HG02623 (cell line): ENCODE results near the gene PHRF1.
"Not testable (repeated sequence)": the region's sequence is repeated elsewhere in the genome, so short reads cannot be mapped to it uniquely, and the experiment has no call there.

Experiments
- ATAC-seq: cut with Tn5 transposase; IDR thresholded peaks from one replicate; pipeline ENCODE4 v1.9.1; 2021; ENCODE audit warnings: moderate library complexity; ENCODE audit not compliant: unreplicated experiment

Gene PHRF1

DNA sequence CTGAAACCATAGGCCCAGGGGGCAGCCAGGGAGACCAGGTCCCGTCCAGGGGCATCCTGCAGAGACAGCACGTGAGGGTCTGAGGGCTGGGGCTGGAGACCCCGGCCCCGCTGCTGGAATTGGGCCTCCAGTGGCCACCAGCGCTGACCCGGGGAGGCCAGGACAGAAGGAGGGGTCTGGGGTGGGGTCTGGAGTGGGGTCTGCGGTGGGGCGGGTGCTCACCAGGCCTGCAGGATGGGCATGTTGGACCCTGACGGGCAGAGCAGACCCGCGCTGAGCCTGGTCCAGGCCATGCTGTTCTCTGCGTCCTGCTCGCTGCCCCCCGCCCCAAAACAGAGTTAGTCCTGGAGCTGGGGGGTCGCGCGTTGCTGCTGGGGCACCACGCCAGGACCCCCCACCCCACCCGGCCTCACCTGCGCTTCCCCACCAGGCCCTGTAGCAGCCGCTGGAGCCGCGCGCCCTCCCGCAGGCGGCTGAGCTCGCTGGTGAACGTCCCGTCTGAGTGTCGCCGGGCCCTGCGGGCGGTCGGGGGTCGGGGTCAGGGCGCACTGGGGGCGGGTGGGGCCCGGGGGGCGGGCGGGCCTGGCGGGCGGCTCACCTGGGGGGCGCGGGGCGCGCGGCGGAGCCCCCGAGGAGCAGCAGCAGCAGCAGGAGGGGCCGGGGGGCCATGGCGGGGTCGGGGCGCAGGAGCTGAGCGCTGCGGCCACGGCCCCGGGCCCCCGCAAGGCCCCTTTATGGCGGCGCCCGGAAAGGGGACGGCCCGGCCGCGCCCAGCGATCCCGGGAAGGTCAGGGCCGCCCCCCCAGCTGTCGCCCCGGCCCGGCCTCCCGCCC lies 50.4 kb downstream of the PHRF1 start, which contains the start of gene SCT:
TSS of gene SCT (minus strand) at position 707 of the 833 bp plus-strand sequence. CDS start at position 669, 38 bp downstream.
- no peak for ATAC-seq

DNA sequence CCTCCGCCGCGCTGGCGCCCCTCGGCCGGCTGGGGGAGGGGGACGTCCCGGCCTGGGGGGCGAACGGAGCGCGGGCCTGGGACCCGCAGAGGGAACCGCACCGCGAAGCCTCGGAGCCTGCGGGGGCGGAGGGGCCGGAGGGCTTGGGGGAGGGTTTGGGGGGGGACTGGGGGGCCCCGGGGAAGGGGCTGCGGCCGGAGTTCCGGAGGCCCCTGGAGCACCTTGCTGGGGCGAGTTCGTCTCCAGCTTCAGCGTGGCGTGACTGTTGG lies 51.0 kb downstream of the PHRF1 start:
- ATAC-seq, result no peak

DNA sequence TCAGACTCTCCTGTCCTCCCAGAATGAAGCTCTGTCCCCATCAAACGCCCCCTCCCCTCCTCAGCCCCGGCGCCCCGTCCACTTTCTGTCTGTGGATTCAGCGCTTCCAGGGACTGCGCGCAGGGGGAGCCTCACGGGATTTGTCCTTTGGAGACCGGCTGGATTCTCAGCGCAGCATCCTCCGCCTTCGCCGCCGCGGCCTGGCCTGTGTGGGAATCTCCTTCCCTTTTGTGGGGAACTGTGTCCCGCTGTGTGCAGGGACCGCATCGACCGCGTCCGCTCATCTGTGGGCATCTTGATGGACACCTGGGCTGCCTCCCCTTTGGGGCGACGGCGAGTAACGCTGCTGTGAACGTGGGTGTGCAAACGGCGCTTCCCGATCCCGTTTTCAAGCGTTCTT lies 51.8 kb downstream of the PHRF1 start:
- ATAC-seq, result no peak

DNA sequence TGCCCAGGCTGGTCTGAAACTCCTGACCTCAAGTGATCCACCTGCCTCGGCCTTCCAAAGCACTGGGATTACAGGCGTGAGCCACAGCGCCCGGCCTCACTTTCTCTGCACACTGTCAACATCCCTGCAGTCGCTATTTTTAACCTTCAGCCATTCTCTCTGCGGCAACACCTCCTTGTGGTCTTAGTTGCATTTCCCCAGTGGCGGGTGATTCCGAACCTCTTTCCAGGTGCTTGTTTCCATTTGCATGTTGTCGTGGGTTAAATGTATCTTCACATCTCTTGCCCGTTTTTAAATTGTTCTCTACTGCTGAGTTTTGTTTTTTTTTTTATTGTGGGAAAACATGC lies 52.9 kb downstream of the PHRF1 start:
- ATAC-seq, result no peak

DNA sequence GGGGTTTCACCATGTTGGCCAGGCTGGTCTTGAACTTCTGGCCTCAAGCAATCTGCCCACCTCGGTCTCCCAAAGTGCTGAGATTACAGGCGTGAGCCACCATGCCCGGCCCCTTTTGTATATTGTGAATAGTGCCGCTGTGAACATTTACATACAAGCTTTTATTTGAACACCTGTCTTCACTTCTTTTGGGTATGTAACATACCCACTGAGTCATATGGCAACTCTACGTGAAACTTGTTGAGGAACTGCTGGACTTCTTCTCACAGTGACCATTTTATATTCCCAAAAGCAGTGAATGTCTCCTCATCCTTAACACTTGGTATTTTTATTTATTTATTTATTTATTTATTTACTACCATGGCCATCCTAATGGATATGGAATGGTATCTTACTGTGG lies 54.6 kb downstream of the PHRF1 start:
- ATAC-seq, result no peak

DNA sequence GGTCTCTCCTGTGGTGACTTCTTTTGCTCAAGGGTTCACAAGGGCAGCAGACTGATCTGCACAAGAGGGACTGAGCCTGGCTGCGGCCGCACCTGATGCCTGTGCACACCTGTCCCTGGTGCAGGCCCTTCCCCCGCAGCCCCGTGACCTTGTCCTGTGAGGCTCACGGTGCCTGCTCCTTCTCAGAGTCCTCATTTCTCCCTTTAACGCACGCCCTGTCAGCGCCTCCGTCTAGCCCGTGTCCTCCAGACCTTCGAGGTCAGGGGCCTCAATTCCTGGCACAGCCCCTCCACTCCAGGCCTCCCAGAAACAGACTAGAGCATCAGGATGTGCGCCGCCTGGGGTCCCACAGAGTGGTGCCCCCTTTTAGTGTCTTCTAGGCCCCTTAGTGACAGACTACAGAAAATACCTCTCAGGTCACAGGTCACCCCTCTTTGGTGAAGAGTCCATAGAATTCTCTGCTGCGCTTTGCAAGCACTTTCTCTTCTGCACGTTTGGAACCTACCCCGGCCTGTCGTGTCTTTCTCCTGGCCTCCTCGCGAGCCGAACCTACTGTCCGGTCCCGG lies 59.8 kb downstream of the PHRF1 start:
- ATAC-seq, result no peak

DNA sequence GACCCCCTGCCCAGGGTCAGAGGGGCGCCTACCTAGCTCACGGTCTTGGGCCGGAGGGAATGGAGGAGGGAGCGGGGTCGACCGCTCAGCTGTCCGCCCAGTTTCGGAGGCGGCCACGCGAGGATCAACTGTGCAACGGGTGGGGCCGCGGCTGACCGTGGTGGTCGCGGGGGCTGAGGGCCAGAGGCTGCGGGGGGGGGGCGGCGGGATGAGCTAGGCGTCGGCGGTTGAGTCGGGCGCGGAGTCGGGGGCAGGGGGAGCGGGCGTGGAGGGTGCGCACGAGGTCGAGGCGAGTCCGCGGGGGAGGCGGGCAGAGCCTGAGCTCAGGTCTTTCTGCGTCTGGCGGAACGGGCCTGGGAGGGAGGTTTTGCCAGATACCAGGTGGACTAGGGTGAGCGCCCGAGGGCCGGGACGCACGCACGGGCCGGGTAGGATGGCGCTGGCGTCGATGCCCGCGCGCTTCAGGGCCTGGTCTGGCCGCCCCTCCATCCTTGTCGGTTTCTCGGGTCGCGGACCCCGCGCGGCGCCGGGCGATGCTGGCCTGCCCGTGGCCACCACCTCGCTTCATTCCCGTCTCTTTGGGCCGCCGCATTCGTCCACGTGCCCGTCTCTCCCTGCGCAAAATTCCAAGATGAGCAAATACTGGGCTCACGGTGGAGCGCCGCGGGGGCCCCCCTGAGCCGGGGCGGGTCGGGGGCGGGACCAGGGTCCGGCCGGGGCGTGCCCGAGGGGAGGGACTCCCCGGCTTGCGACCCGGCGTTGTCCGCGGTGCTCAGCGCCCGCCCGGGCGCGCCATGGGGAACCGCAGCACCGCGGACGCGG lies 60.5 kb downstream of the PHRF1 start, which contains the start of gene DRD4:
TSS of gene DRD4 (plus strand) at position 759 of the 822 bp plus-strand sequence. CDS start at position 795, 36 bp downstream.
- ATAC-seq, result no peak

DNA sequence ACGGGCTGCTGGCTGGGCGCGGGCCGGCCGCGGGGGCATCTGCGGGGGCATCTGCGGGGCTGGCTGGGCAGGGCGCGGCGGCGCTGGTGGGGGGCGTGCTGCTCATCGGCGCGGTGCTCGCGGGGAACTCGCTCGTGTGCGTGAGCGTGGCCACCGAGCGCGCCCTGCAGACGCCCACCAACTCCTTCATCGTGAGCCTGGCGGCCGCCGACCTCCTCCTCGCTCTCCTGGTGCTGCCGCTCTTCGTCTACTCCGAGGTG lies 61.0 kb downstream of the PHRF1 start:
- no peak for ATAC-seq

DNA sequence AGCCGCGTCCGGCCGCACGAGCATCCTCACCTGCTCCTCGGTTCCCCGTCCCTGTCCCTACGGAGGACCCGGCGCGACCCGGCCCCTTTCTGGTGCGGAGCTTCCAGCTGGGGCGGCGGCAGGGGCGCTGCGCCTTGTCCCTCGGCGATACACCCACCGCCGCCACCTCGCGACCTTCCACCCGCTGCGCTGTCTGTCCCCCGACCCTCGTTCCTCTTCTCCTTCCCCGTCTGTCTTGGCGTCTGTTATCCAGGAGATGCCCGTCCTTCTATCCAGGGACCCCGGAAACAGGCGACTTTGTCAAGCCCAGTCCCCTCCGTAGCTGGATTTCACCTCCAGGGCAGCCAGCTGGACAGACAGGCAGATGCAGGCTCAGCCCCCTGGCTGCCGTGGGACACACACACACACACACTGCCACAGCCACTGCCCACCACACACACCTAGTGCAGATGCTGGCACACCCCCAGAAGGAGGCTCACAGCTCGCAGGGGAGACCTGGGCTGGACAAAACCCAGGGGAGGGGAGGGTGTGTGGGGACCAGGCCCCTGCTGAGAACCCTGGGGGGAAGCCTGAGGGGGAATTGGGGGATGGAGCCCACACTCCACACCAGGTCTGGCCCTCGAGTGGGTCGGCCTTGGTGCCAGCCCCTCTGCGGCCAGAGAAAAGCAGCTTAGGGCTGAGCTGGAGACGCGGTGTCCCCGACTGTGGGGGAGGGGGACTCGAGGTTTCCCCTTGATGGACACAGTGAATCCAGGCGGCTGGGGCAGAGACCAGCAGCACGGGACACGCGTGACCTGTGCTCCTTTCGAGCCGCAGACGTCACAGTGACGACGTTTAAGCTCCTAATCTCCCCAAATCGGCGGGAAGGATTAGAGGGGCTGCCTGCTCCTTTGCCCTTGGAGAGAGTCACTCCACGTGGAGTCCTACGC lies 61.6 kb downstream of the PHRF1 start:
- no peak for ATAC-seq

DNA sequence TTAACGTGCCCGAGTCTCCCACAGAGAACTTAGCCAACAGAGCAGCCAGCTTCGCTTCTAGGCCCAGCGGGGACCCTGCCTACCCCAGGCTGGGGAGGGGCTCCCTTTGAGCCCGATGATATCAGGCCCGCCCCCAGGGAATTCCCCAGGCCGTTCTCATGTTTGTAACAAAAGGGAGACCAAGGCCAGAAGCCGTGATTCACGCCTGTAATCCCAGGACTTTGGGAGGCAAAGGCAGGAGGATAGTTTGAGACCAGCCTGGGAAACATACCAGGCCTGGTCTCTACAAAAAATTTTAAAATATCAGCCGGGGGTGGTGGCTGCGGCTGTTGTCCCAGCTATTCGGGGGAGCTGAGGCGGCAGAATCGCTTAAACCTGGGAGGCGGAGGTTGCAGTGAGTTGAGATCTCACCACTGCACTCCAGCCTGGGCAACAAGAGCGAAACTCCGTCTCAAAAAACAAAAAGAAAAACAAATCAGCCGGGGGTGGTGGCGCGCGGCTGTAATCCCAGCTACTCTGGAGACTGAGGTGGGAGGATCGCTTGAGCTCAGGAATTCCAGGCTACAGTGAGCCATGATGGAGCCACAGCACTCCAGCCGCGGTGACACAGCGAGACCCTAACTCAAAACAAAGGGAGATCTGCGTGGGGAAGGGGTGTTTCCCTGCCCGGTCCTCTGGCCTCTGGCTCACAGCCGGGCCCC lies 62.5 kb downstream of the PHRF1 start:
- no peak for ATAC-seq

DNA sequence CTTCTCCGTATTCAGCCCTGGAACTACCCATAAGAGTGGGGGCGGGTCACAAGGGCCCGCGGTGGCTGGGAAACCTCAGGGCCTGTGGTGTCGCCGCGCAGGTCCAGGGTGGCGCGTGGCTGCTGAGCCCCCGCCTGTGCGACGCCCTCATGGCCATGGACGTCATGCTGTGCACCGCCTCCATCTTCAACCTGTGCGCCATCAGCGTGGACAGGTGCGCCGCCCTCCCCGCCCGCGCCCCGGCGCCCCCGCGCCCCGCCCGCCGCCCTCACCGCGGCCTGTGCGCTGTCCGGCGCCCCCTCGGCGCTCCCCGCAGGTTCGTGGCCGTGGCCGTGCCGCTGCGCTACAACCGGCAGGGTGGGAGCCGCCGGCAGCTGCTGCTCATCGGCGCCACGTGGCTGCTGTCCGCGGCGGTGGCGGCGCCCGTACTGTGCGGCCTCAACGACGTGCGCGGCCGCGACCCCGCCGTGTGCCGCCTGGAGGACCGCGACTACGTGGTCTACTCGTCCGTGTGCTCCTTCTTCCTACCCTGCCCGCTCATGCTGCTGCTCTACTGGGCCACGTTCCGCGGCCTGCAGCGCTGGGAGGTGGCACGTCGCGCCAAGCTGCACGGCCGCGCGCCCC lies 63.2 kb downstream of the PHRF1 start:
- no peak for ATAC-seq

DNA sequence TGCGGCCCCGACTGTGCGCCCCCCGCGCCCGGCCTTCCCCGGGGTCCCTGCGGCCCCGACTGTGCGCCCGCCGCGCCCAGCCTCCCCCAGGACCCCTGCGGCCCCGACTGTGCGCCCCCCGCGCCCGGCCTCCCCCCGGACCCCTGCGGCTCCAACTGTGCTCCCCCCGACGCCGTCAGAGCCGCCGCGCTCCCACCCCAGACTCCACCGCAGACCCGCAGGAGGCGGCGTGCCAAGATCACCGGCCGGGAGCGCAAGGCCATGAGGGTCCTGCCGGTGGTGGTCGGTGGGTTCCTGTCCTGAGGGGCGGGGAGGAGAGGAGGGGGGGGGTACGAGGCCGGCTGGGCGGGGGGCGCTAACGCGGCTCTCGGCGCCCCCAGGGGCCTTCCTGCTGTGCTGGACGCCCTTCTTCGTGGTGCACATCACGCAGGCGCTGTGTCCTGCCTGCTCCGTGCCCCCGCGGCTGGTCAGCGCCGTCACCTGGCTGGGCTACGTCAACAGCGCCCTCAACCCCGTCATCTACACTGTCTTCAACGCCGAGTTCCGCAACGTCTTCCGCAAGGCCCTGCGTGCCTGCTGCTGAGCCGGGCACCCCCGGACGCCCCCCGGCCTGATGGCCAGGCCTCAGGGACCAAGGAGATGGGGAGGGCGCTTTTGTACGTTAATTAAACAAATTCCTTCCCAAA lies 63.9 kb downstream of the PHRF1 start:
- ATAC-seq, result no peak

DNA sequence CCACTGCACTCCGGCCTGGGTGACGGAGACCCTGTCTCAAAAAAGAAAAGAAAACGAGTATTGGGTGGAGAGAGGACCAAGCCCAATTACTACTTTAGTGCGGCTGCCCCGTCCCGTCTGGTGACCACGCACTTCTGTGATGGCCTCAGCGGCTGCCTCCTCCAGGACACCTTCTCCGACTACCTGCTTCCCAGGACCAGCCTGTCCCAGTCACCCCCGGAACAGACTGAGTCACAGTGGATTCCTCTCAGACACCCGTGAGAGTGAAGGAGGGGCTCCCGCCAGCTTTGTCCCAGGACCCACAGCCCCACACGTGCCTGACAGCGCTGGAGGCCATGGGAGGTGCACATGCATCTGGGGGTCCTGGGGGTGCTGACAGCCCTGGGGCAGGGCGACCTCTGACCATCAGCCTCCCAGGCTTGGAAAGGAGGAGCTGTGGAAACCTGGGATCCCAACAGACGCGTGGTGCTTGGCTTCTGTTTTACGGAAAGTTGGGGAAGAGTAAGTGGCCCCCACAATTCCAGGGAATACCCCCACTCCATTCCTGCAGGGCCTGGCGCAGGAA lies 65.6 kb downstream of the PHRF1 start:
- ATAC-seq, result no peak

DNA sequence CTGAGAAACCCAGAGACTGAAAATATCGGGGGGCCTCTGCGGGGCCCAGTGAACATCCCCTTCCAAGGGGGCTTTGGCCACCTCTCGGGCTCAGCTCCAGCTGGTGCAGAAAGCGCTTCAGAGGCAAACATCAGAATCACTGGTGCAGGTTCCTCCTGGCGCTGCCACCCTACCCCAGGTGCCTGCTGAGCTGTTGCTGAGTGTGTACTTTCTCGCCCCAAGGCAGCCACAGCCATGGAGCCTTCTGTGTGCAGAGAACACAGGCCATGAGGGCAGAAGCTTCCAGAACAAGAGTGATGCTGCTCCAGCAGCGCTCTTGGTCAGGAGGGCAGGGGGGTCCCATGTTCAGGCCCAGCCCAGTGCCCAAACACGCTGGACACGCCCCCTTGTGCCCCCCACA lies 67.1 kb downstream of the PHRF1 start:
- no peak for ATAC-seq

DNA sequence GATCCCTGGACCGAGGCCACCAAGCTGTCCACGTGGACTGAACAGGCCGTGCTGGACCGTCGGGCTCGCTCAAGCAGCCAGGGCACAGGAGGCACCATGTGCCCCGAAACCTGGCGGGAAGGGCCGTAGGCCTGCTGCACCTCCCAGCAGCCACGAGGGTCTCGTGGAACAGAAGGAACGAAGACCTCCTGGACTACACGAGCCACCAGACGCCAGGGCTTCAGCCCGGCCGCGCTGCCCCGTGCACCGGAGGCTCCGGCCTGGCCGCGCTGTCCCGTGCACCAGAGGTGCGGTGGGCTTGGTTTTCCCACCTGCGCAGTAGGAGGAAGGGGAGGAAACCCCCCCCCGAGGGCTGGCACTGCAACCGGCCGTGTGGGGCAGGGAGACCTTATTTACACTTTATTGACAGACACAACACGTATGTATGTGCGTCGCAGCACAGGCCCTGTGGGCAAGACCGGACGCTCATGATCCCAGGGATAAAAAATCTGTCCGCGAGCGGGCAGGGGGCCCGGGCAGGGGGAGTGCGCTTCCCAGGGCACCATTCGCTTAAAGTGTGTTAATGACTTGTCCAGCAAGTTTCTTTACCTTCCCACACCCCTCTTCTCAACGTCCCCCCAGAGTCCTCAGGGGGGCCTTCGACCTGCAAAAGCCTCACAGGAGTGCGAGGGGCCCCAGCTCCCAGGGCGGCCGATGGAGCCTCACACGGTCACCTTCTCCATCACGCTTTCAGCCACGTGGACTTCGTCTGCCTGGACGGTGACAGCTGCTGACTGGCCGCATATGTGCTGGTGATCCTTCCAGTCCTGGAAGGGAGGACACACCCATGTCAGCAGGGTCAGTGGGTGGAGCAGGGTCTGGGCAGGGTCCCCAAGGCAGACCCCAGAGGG lies 67.8 kb downstream of the PHRF1 start:
- no peak for ATAC-seq

DNA sequence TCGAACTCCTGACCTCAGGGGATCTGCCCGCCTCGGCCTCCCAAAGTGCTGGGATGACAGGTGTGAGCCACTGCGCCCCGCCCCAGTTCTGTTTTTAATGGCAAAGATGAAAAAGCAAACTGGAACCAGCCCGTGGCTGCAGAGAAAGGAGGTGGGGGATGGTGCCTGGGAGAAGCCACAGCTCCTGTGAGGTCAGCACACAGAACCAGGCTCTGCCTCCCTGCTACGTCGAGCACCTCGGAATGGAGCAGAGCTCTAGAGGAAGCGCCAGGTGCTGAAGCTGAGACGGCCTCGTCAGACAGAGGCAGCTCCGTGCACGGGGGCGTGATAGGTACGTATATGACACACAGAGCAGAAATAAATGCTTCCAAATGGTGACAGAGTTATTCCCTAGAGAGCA lies 69.3 kb downstream of the PHRF1 start:
- ATAC-seq, result no peak

DNA sequence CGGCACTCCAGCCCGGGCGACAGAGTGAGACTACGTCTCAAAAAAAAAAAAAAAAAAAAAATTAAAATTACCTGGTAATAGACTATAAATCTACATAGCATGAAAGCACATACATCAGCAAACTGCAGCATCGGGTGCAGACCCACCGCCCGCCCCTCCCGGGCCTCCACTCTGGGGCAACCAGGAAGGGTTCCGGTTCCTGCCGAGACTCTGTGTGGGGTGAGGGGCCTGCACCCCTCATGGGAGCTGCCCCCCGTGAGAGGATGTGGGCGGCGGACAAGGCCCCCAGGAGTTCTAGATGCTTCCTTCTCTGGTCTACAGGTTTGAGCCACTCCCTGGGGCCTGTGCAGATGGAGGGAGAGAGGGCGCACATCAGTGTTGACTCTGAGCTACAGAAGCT lies 69.9 kb downstream of the PHRF1 start:
- no peak for ATAC-seq

DNA sequence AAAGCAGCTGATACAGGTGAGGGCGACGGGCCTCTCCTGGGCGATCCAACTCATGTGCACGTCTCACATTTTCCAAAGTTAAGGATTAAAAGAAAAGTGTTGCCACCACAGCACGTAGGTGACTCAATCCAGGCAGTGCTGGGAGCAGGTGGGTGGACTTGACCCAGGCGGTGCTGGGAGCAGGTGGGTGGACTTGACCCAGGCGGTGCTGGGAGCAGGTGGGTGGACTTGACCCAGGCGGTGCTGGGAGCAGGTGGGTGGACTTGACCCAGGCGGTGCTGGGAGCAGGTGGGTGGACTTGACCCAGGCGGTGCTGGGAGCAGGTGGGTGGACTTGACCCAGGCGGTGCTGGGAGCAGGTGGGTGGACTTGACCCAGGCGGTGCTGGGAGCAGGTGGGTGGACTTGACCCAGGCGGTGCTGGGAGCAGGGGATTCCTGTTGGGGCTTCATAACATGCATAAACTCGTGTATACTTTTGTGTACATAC lies 71.4 kb downstream of the PHRF1 start:
- ATAC-seq, result not testable (repeated sequence)
